GM21619 (cell line): ENCODE results near the gene SRF.

Experiments
- ATAC-seq: cut with Tn5 transposase; IDR thresholded peaks from one replicate; pipeline ENCODE4 v1.9.1; 2021; ENCODE audit not compliant: unreplicated experiment

Gene SRF

GRCh38 chr6:43207286-43207685 is 36.2 kb downstream of the SRF start:
- ATAC-seq, result no peak

GRCh38 chr6:43211955-43212354 is 40.9 kb downstream of the SRF start:
- ATAC-seq, result no peak

DNA sequence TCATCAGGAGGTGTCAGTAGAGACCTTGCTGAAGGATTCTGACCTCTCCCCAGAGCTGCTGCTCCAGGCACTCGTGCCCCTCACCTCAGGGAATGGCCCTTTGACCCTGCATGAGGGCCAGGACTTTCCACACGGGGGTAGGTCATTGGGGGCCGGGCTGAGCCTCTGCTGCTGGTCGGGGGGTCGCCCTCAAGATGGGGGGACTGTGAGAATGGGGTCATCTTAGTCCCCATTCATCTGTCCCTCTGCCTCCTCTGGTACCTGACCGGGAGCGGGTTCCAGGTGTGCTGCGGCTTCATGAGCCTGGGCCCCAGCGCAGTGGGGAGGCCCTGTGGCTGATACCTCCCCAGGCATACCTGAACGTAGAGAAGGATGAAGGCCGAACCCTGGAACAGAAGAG is 42.4 kb downstream of the SRF start:
- ATAC-seq, result no peak

GRCh38 chr6:43215066-43215465 is 44.0 kb downstream of the SRF start:
- no peak for ATAC-seq

DNA sequence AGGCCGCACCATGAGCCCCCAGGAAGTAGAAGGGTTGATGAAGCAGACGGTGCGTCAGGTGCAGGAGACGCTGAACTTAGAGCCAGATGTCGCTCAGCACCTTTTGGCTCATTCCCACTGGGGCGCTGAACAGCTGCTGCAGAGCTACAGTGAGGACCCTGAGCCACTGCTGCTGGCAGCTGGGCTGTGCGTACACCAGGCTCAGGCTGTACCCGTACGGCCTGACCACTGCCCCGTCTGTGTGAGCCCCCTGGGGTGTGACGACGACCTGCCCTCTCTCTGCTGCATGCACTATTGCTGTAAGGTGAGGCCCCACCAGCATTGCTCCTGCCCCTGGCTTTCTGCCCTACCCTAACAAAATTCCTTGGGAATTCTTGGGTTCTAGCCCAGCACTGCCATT is 45.1 kb downstream of the SRF start:
- no peak for ATAC-seq

GRCh38 chr6:43217351-43217750 is 46.3 kb downstream of the SRF start:
- ATAC-seq, result no peak

DNA sequence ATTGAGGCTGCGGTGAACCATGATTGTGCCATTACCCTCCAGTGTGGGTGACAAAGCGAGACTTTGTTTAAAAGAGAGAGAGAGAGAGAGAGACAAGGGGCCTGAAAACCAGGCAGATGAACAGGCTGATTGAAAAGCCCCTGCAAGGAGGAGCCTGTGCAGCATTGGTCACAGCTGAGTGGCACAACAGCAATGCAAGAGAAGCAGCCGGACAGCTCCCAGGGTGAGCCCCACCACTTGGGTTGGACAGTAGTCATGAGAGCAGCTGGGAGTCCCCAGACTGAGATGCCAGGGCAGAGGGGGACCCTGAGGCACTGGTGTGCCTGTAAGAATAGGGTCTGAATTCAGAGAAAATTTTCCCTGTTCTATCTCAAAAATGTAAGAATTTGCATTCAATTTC is 48.0 kb downstream of the SRF start:
- ATAC-seq, result no peak

GRCh38 chr6:43219814-43220213 is 48.7 kb downstream of the SRF start:
- ATAC-seq, result no peak

- ATAC-seq, result no peak
Observed at GRCh38 chr6:43220439-43220951, 49.4 kb downstream of the SRF start.

- no peak for ATAC-seq
Observed at GRCh38 chr6:43221046-43221972, 50.2 kb downstream of the SRF start.

- no peak for ATAC-seq
Observed at GRCh38 chr6:43222418-43223059, 51.5 kb downstream of the SRF start.

- no peak for ATAC-seq
Observed at GRCh38 chr6:43223175-43223574, 52.1 kb downstream of the SRF start.

GRCh38 chr6:43226192-43226851 is 55.3 kb downstream of the SRF start:
- ATAC-seq, result no peak

DNA sequence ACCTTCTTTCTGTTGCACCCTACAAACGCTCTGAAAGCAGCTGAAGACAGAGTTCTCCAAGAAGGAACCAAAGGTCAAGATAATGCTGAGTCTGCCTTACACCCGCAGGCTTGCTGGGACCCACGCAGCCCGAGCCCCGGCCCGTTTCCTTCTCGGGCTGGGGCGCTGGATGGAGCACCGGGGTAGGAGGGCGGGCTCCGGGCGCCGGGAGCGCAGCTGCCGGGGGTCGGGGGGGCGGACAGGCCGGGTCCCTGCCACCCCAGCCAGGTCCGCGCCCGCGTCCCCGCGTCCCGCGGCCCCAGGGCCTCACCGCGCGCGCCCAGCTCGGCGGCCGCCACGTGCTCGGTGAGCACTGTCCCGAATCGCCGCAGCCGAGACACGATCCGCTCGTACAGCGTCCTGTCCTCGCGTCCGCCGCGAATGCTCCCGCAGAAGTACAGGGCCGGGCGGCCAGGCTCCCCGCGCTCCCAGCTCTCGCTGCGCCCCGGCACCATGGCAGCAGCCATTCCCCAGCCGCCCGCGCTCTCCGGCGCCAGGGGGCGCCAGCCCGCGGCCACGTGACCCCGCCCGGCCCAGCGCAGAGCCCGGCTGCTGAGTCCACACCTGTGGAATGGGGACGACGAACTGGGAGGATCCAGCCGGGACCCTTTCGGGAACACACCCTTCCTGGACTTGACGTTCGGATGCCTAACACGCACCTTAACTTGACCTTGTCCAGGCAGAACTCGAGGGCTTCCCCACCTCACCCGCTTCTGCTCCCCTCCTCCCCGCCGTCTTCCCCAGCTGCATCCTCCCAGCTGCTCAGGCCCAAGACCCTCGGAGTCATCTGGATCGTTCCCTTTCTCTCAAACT is 58.1 kb downstream of the SRF start, which contains the start of gene DNPH1:
Gene DNPH1 (minus strand): TSS at position 531 of the 852 bp plus-strand sequence. CDS start 25 bp downstream, at position 506.
- peak; percentile 74 for ATAC-seq

DNA sequence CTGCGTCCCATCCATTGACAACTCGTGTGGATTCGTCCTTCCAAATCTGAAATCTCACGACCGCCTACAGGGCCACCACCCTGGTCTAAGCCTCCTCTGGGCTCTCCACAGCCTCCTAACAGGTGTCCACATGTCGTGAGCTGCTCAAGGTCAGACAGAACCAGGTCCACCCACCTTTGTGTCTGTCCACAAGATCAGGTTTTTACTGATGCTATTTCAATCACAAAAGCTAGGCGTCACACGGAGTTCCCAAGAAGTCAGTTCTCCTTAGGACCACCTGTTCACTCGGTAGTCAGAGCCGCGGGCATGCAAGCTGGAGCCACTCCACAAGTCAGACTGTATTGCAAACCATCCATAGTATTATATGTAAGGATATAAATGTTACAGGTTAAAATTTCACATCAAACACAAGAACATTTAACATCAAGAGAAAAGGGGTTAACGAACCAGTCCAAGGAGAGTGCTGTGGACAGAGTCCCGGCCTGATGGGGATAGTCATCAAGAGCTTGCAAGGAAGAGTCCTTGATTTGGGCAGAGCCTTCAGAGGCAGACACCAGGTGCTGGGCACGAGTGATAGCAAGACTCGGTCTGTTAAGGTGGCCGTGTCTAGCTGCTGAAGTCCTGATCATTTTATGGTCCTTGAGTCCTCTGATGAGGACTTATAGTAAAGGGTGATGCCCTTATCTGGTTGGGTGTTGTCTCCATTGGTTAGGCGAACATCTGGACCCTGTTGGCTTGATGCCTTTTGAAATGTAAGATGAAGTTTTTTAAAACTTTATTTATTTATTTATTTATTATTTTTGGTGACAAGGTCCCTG is 58.9 kb downstream of the SRF start:
- ATAC-seq, result no peak

DNA sequence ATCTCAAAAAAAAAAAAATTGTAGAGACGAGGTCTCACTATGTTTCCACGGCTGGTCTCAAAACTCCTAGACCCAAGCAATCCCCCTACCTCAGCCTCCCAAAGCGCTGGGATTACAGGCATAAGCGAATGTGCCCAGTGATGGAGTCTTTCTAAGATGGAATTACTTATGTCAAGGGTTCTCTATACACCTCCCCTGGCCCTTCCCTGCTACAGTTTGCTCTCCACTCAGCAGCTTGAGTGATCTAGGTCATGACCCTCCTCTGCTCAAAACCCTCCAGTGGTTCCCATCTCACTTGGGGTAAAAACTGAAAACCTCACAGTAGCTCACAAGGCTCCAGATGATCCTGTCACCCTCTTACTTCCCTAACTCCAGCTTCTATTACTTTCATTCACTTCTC is 60.0 kb downstream of the SRF start:
- no peak for ATAC-seq
